GM18868 (cell line): ENCODE data around the gene RFX2.
A peak's percentile ranks its signal among the peaks of the same experiment; 100 is the strongest.
"Not testable (repeated sequence)": the region's sequence is repeated elsewhere in the genome, so short reads cannot be mapped to it uniquely, and the experiment has no call there.

ENCODE experiments used
- ATAC-seq: cut with Tn5 transposase; IDR thresholded peaks from one replicate; pipeline ENCODE4 v1.9.1; 2021; ENCODE audit warnings: mild to moderate bottlenecking, moderate library complexity; ENCODE audit not compliant: unreplicated experiment

RFX2 gene

GRCh38 chr19:5993648-5994358, 116.5 kb downstream of the RFX2 start:
- no peak for ATAC-seq

- ATAC-seq = no peak
Measured at GRCh38 chr19:5993201-5993600, 117.1 kb downstream of the RFX2 start.

GRCh38 chr19:5992756-5993155, 117.5 kb downstream of the RFX2 start:
- no peak for ATAC-seq

GRCh38 chr19:5991244-5991838, 119.0 kb downstream of the RFX2 start:
- ATAC-seq = no peak

GRCh38 chr19:5990289-5990797, 120.0 kb downstream of the RFX2 start:
- ATAC-seq = no peak

- no peak for ATAC-seq
Measured at GRCh38 chr19:5989388-5990074, 120.8 kb downstream of the RFX2 start.

- no peak for ATAC-seq
Measured at GRCh38 chr19:5988517-5989387, 121.5 kb downstream of the RFX2 start.

- ATAC-seq = no peak
Measured at GRCh38 chr19:5987077-5987818, 123.1 kb downstream of the RFX2 start.

- ATAC-seq = not testable (repeated sequence)
Measured at GRCh38 chr19:5985837-5986236, 124.5 kb downstream of the RFX2 start.

- no peak for ATAC-seq
Measured at GRCh38 chr19:5985098-5985783, 125.1 kb downstream of the RFX2 start.

- no peak for ATAC-seq
Measured at GRCh38 chr19:5984600-5984999, 125.7 kb downstream of the RFX2 start.

- ATAC-seq = no peak
Measured at GRCh38 chr19:5983367-5983955, 126.8 kb downstream of the RFX2 start.

GRCh38 chr19:5978606-5979552, 131.4 kb downstream of the RFX2 start:
- ATAC-seq = no peak

GRCh38 chr19:5977785-5978605, 132.3 kb downstream of the RFX2 start, which contains the start of gene RANBP3:
TSS of gene RANBP3 (minus strand) at chr19:5978140. CDS start at chr19:5978082, 58 bp downstream.
- ATAC-seq = peak; percentile 85

- no peak for ATAC-seq
Measured at GRCh38 chr19:5977222-5977784, 133.0 kb downstream of the RFX2 start.

- no peak for ATAC-seq
Measured at GRCh38 chr19:5976768-5977167, 133.5 kb downstream of the RFX2 start.

GRCh38 chr19:5975388-5975728, 134.9 kb downstream of the RFX2 start:
- no peak for ATAC-seq
